ENCODE results near the gene HLA-DMA. TPM values are rescaled to one million over a fixed set of nuclear protein-coding genes. Genes with fewer than 3 reads are reported as not detected.

HLA-DMA gene
- total and polyA plus RNA-seq, 2 of the 13 experiments (the other 11 are each of a cell fraction or from before 2014, with no cell fraction given), result 0.70 to 0.71 TPM

- TF ChIP-seq TFDP2 (CRISPR knock-in tag; IDR thresholded peaks at IDR 0.05), result no peak
- no peak for TF ChIP-seq ZNF576 (CRISPR knock-in tag; IDR thresholded peaks at IDR 0.05)
- TF ChIP-seq ZSCAN31 (CRISPR knock-in tag; IDR thresholded peaks at IDR 0.05; ENCODE audit: low read depth), result no peak
- TF ChIP-seq TARDBP (CRISPR knock-in tag; IDR thresholded peaks at IDR 0.05), result no peak
- TF ChIP-seq RAD51 (IDR thresholded peaks at IDR 0.05; ENCODE audit: borderline replicate concordance), result no peak
- no peak for TF ChIP-seq ZNF678 (CRISPR knock-in tag; IDR thresholded peaks at IDR 0.05)
- TF ChIP-seq RAD21 (CRISPR knock-in tag; IDR thresholded peaks at IDR 0.05), result no peak
- no peak for TF ChIP-seq NR3C1 (CRISPR knock-in tag; IDR thresholded peaks at IDR 0.05)
- no peak for TF ChIP-seq ZNF619 (CRISPR knock-in tag; IDR thresholded peaks at IDR 0.05)
- TF ChIP-seq ZNF512 (CRISPR knock-in tag; IDR thresholded peaks at IDR 0.05), result no peak
- TF ChIP-seq U2AF2 (IDR thresholded peaks at IDR 0.05; ENCODE audit: low read depth, low read length), result no peak
- no peak for TF ChIP-seq CBX1 (IDR thresholded peaks at IDR 0.05; ENCODE audit: low read depth)
- no peak for TF ChIP-seq SIX1 (CRISPR knock-in tag; IDR thresholded peaks at IDR 0.05; ENCODE audit: borderline replicate concordance)
- no peak for TF ChIP-seq ZNF709 (CRISPR knock-in tag; IDR thresholded peaks at IDR 0.05)
- TF ChIP-seq ZBTB7A (CRISPR knock-in tag; IDR thresholded peaks at IDR 0.05), result 0 out of 2 replicates have a peak, but pooled peaks have one; percentile 23
- no peak for TF ChIP-seq CCAR2 (optimal IDR thresholded peaks at IDR 0.05; ENCODE audit: low read depth, low read length)
- TF ChIP-seq ZNF468 (CRISPR knock-in tag; IDR thresholded peaks at IDR 0.05), result no peak
- TF ChIP-seq ZNF136 (CRISPR knock-in tag; IDR thresholded peaks at IDR 0.05; ENCODE audit: low read depth), result no peak
- no peak for TF ChIP-seq MAF1 (CRISPR knock-in tag; IDR thresholded peaks at IDR 0.05; ENCODE audit: borderline replicate concordance)
- TF ChIP-seq XRCC5 (optimal IDR thresholded peaks at IDR 0.05; ENCODE audit: low read length), result no peak
- TF ChIP-seq SMARCE1 (IDR thresholded peaks at IDR 0.05; ENCODE audit: borderline replicate concordance), result no peak
- no peak for TF ChIP-seq ZBTB34 (CRISPR knock-in tag; IDR thresholded peaks at IDR 0.05)
- TF ChIP-seq POLR2A (IDR thresholded peaks at IDR 0.05; ENCODE audit: insufficient read depth in 1 of 2, low read depth in 2 of 2, low read length in 2 of 2), result peak in 1 of 2 experiments; percentile 43; a peak in 2 of 4 replicates
- TF ChIP-seq POLR2G (IDR thresholded peaks at IDR 0.05; ENCODE audit: low read depth, low read length), result peak; percentile 63
- TF ChIP-seq NAIF1 (CRISPR knock-in tag; IDR thresholded peaks at IDR 0.05; ENCODE audit: borderline replicate concordance), result no peak
- TF ChIP-seq ZC3H4 (CRISPR knock-in tag; IDR thresholded peaks at IDR 0.05; ENCODE audit: borderline replicate concordance), result no peak
- TF ChIP-seq ETS1 (CRISPR knock-in tag; IDR thresholded peaks at IDR 0.05), result no peak
- TF ChIP-seq ATF1 (CRISPR knock-in tag; IDR thresholded peaks at IDR 0.05), result no peak
Measured at GRCh38 chr6:32980488-32981038, 27.7 kb upstream of the HLA-DMA start (continued).
